Epidermal melanocyte (primary cell): ENCODE measurements around the gene TENM4.
"Not testable (repeated sequence)": the region's sequence is repeated elsewhere in the genome, so short reads cannot be mapped to it uniquely, and the experiment has no call there.

Experiments used
- DNase-seq: peaks from one replicate; pipeline ENCODE4 v3.0.0; 2011; ENCODE audit warnings: low spot score; ENCODE audit not compliant: insufficient read length

Gene TENM4

GRCh38 chr11:78651923-78652842 is 788.6 kb downstream of the TENM4 start:
- no peak for DNase-seq

GRCh38 chr11:78651136-78651775 is 789.6 kb downstream of the TENM4 start:
- no peak for DNase-seq

GRCh38 chr11:78649361-78650215 is 791.2 kb downstream of the TENM4 start:
- DNase-seq, result no peak

GRCh38 chr11:78647986-78648875 is 792.6 kb downstream of the TENM4 start:
- DNase-seq, result no peak

GRCh38 chr11:78647266-78647915 is 793.4 kb downstream of the TENM4 start:
- DNase-seq, result no peak

GRCh38 chr11:78646564-78647185 is 794.2 kb downstream of the TENM4 start:
- DNase-seq, result no peak

- DNase-seq, result peak; percentile 49
Observed at GRCh38 chr11:78645226-78646202, 795.3 kb downstream of the TENM4 start.

GRCh38 chr11:78643676-78644056 is 797.2 kb downstream of the TENM4 start:
- DNase-seq, result no peak

- no peak for DNase-seq
Observed at GRCh38 chr11:78642979-78643675, 797.7 kb downstream of the TENM4 start.

- DNase-seq, result no peak
Observed at GRCh38 chr11:78641541-78641940, 799.3 kb downstream of the TENM4 start.

GRCh38 chr11:78638704-78639380 is 802.0 kb downstream of the TENM4 start:
- no peak for DNase-seq

GRCh38 chr11:78637527-78637926 is 803.3 kb downstream of the TENM4 start:
- not testable (repeated sequence) for DNase-seq

- no peak for DNase-seq
Observed at GRCh38 chr11:78635814-78636506, 804.9 kb downstream of the TENM4 start.

- no peak for DNase-seq
Observed at GRCh38 chr11:78633516-78634310, 807.1 kb downstream of the TENM4 start.

GRCh38 chr11:78630561-78631303 is 810.1 kb downstream of the TENM4 start:
- DNase-seq, result no peak
